Measurements from ENCODE around the gene DGKD.

DNA sequence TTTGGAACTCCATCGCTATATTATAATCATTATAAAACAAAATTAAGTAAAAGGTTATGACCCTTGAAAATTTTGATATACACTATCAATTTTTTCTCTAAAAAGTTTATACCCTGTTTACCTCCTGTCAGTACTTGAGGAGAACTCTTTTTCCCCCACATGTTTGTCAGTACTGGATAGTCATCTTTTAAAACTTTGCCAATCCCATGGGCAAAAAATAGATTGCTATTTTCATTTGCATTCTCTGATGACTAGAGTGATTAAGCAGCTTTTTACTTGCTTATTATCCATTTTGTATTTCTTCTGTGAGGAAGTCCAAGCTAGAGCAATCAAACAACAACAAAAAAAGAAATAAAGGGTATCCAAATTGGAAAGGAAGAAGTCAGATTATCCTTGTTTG is 76.4 kb downstream of the DGKD start:
- TF ChIP-seq, protein P1, sequence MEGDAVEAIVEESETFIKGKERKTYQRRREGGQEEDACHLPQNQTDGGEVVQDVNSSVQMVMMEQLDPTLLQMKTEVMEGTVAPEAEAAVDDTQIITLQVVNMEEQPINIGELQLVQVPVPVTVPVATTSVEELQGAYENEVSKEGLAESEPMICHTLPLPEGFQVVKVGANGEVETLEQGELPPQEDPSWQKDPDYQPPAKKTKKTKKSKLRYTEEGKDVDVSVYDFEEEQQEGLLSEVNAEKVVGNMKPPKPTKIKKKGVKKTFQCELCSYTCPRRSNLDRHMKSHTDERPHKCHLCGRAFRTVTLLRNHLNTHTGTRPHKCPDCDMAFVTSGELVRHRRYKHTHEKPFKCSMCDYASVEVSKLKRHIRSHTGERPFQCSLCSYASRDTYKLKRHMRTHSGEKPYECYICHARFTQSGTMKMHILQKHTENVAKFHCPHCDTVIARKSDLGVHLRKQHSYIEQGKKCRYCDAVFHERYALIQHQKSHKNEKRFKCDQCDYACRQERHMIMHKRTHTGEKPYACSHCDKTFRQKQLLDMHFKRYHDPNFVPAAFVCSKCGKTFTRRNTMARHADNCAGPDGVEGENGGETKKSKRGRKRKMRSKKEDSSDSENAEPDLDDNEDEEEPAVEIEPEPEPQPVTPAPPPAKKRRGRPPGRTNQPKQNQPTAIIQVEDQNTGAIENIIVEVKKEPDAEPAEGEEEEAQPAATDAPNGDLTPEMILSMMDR (IDR thresholded peaks at IDR 0.05 in 4 of 5, conservative IDR thresholded peaks at IDR 0.05 in 1 of 5), result no peak
- TF ChIP-seq POLR2A (IDR thresholded peaks at IDR 0.05), result no peak
